NCI-H748 treated with DMSO at 0.1 percent for 48 hours (cell line): ENCODE results near the gene STRN3.
"Not testable (repeated sequence)": the region's sequence is repeated elsewhere in the genome, so short reads cannot be mapped to it uniquely, and the experiment has no call there.

Experiments used
- DNase-seq: peaks from one replicate; lab custom pipeline; 2025; lab: John Stamatoyannopoulos, UW

STRN3 gene

DNA sequence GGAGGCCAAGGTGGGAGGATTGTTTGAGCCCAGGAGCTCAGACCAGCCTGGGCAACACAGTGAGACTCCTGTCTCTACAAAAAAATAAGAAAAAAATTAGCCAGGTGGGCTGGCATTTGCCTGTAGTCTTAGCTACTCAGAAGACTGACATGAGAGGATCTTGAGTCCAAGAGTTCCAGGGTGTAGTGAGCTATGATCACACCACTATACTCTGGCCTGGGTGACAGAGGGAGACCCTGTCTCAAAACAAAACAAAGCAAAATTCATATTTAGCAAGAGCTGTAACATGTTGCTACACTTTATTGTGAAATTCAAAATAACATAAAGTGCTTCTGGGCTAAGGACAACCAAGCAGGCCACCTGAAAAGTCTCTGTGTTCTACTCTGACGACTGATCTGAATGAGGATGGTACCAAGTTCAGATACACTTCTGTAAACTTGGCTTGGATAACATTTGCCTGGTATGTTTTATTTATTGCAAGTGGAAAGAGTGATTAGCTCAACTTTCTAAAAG, 11.6 kb upstream of the STRN3 start:
- DNase-seq, result no peak

DNA sequence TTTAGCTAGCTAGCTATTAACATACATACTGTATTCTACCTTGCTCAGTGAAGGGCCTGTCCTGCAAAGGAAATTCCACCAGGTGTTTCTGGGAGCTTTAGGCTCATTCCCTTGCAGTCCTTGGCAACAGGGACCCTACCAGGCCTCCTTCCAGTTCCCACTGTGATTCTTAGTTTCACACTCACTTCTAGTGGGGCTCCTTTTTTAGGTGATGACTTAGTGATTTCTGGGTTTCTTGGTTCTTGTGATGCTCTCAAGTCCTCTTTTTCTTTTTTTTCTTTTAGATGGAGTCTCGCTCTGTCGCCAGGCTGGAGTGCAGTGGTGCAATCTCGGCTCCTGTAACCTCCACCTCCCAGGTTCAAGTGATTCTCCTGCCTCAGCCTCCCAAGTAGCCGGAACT, 10.4 kb upstream of the STRN3 start:
- DNase-seq, result no peak

DNA sequence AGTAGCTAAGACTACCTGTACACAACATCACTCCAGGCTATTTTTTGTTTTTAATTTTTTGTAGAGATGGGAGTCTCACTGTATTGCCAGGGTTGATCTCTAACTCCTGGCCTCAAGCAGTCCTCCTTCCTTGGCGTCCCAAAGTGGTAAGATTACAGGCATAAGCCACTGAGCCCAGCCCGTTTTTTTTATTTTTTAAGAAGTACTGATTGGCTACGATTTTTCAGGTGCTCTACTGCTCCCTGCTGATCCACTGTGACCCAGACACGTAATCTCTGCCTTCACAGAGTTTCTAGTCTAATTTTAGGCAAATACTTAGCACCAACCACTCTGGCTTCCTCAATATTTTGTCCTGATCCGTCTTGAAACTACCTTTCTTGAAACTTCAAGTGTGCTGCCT, 4.3 kb upstream of the STRN3 start:
- DNase-seq, result no peak

DNA sequence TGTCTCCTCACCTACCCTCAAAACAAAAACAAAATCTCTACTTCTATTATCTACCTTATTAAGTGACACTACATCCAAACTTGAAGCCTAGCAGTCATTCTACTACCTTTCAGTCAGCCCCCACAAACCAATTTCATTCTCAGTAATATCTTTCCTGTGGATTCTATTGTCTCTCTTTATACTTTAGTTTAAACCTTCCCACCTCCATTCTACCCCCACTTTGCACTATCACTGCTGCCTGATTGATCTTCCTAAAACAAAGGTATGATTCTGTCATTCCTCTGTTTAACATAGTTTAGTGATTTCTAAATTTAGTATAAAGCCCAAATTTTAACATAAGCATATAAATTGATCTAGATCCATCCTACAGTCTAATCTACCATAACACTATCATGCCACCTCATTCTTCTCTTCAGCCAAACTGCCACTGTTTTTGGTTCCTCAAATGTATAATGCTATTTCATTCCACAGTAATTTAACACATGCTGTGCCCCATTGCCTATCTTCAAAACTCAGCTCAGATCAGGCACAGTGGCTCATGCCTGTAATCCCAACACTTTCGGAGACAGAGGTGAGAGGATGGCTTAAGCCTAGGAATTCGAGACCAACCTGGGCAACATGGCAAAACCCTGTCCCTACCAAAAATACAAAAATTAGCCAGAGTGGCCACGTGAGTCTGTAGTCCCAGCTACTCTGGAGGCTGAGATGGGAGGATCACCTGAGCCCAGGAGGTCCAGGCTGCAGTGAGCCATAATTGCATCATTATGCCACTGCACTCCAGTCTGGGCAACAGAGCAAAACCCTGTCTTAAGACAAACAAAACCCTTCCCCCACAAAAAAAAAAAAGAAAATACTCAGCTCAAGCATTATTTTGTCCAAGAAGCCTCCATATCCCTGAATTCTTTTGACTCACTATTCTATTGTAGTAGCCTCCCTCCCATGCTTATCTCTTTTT, 3.1 kb upstream of the STRN3 start:
- no peak for DNase-seq

DNA sequence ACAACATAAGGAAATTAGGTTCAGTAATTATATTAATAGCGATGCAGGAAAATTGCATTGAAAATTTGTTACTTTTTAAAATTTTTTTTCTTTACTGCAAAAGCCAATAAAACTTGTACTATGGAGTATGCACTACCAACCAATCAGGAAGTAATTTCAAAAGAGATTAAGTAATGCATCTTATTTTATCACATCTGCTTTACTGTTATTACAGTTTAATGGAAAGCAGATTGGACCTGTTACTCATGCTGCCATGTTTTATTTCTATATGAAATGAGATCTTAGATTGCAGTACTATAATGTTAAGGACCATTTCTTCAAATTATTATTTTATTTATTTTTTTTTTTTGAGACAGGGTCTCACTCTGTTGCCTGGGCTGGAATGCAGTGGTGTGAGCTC, 1.7 kb upstream of the STRN3 start:
- no peak for DNase-seq

DNA sequence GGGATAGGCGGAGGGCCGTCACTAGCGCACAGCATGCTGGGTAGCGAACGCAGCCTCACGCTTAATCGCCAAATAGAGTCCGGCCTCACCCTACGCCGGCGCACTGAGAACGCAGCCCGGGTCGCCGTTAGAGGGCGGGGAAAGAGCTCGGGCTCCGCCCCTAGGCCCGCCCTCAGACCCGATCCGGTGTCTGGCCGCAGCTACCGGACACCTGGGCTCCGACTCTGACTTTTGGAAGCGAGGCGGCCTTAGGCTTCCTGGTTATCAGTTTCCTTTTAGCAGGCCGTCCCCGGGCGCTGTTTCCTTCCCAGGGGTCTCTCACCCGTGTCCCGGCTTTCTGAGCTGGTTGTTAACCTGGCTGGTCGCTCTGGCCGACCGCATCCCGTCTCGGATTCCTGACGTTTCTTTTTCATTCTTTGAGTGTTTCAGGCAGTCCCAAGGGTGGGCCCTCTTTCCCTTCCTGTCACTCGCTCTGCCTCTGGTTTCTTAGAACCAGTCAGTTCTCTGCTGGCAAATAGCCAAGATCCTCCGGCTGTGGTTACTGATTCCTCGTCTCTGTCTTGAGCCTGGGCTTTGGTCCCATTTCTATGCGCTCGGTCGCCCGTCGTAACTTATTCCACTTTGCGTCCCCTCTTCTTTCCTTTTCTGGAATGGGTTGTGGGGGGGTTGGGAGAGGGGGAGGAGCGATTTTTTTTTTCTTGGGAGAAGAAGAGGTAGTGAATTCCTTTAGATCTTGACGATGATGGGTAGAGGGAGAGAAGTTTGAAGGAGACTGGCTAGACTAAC, 464 bp upstream of the STRN3 start:
- DNase-seq, result peak; percentile 87

DNA sequence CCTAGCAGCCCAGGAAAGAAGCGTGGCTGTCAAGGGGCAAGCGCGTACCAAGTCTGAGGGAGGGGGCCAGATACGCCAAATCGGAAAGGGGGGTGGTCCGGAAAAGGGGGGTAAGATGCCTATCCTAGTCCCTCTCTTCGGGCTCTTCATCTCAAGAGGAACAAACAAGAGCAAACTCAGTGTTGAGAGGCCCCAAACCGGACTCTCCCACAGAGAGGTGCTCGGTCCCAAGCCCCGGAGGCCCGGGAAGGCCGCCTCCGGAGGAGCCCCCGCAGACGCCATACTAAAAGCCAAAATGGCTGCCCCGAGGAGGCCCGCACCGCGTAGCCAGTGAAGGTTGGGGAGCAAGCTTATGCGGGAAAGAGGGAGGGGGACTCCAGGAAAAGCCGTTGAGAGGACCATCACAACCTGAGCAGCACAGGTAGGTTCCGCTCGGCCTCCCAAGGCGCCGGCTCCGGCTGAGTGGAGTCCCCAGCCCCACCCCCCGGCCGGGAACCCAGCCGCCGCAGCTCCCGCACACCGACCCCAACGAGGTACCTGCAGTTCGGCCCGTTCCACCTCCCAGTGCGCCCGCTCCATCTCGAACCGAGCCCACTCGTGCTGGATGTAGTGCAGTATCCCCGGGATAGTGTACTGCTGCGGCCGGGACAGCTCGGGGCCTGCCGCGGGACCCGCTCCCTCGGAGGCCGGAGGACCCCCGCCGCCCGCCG, 657 bp downstream of the STRN3 start, which contains the start of gene AP4S1:
AP4S1 (plus strand) TSS at position 283 of the 710 bp plus-strand sequence. CDS start 40,548 bp downstream, outside the sequence.
- peak; percentile 4 for DNase-seq

DNA sequence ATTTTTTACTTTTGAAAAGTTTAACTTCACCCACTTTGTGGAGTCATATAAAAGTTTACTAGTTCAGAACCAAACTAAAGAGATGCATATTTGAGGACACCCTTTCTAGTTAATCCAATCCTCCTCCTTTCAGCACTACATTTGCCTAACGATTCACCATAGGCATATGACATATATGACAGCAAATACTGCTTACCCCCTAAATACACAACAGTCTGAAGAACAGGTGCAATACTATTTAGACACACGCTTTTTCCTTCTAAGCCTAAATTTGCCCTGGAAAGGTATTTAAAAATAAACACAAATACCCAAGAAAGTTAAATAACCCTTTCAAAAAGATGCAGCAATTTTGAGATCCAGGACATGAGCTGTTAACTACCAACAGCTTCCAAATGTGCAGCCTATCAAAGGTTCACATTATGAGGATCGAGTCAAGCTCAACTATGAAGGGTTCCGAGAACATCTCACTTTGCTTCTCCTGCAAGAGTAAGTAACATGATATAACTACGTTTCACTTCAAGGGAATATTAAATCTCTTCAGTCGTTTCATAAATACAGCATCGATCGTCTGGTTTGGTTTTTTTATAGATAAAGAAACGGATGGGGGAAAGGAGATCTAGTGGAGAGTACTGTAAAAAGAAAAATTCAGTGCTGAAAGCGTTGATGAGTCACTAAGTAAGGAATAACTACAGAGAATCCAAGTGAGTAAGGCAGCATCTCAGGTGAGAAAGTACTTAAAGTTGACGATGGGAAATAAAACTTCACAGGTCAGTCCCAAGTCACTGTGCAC, 1.4 kb downstream of the STRN3 start:
- DNase-seq, result no peak

DNA sequence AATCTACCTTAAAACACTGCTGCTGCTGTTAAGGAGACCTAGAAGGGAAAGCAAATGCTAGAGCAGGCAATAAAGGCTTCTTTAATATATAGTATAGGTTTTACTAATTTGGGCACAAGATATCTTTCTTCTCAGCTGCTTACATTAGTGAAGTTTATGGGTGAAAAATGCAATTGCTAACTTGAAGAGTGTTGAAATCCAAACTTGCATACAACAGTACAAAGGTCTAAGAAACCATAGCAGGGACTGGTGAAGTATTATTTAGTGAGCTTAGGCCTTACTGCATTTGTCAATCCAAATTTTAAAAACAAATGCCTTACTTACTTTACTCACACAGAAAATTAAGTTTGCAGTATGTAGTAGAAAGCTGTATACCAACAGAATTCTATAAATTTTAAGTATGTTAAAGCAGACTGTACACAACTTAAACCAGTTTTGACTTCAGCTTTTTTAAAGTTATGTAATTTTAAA, 2.1 kb downstream of the STRN3 start:
- DNase-seq, result no peak

DNA sequence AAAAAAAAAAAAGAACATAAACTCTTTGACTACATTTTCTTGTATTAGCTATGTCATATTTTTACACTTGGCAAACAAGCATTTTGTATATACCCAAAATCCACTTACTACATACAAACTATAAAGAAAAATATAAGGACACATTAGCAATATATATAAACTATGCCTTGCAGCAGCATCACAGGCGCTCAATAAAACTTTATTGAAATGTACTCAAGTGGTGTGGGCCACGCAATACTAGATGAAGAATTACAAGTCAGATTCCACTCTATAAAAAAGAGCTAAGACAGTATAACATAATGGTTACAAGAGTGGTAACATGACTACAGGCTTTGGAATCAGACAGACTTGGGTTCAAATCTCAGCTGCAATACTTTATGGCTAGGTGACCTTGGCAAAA, 3.8 kb downstream of the STRN3 start:
- DNase-seq, result no peak

DNA sequence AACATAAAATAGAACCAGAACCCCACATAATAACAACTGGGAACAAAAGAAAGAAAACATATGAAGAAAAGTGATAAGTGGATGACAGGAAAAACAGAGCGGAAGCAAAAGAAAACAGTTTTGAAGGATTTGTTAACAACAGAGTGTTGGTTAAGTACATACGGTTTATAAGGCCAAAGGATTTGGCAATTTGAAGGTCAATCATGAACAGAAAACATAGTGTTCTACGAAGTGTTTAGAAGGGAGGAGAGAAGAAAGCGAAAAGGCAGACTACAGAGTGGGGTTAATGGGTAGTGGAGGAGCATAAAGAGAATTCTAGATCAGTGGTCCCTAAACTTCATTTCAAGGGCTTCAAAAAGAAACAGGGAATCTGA, 4.6 kb downstream of the STRN3 start:
- DNase-seq, result no peak

DNA sequence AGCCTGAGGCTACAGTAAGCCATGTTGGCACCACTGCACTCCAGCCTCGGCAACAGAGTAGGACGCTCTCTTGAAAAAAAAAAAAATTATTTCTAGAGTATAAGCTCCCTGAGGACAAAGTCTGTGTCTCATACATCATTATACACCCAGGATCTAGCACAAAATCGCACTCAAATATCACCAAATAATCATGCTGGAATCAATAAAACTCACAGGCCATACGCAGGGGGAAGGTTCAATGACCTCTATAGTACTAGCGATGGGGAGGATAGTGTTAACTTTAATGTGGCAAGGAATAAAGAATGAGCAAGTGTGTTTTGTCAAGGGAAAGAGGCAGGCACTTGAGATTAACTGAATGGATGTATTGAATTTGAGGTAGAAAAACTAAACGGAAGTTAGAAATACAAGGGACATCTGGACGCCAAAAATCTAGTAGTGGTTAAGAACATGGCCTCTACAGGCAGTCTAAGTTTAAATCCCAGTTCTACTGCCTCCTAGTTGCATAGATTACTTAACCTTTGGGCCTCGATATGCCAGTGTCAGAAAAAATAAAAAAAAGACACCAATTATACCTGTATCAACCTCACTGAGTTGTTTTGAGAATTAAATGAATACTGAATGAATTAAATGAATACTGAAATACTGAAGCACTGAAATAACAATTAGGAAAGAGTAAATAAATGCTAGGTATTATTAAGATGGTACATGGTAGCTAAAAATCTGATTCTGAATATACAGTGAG, 5.2 kb downstream of the STRN3 start:
- DNase-seq, result no peak

DNA sequence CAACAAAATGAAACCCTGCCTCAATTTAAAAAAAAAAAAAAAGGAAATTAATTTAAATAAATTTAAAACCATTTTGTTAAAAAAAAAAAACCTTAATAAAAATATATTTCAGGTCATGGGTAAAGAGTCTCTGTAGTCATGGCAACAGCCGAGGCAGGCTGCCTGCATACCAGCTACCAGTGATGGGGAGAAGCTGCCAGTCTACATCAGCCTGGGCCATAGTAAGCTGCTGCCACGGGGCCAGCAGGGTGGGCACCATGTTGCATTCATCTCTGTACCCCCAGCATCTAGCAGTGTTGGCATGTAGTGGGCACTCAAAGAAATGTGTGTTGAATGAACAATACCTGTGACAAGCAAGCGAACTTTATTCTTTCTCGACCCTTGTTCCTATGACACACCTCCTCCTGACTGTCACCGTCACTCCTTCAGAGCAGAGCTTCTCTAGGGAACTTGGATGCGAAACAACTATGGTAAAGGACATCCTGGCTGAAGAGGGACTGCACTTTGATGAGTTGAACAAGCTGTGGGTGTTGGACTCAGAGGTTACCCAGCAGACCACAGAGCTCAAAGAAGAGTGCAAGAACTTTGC, 8.0 kb downstream of the STRN3 start:
- DNase-seq, result no peak

DNA sequence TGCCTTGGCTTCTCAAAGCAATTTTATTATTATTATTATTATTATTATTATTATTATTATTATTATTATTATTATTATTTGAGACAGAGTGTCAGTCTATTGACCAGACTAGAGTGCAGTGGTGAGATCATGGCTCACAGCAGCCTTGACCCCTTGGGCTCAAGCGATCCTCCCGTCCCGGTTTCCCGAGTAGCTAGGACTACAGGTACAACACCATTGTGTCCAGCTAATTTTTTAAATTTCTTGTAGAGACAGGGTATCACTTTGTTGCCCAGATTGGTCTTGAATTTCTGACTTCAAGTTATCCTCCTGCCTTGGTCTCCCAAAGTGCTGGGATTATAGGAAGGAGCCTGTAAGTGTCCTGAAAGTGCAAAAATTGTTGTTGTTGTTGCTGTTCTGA, 12.3 kb downstream of the STRN3 start:
- DNase-seq, result no peak

DNA sequence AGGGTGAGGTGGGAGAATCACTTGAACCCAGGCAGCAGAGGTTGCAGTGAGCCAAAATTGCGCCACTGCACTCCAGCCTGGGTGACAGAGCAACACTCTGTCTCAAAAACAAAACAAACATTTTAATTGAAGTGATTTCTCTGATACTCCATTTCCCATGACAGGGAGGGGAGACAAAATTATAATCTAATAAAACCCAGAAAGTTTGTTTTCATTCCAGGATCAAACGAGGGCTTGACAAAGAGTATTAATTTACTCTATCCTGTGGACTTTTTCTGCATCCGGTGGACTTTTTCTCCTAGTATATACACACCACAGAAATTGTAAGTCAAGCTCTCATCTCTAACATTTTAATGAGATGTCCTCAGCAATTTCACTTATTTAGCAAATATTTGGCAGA, 15.2 kb downstream of the STRN3 start:
- DNase-seq, result no peak

DNA sequence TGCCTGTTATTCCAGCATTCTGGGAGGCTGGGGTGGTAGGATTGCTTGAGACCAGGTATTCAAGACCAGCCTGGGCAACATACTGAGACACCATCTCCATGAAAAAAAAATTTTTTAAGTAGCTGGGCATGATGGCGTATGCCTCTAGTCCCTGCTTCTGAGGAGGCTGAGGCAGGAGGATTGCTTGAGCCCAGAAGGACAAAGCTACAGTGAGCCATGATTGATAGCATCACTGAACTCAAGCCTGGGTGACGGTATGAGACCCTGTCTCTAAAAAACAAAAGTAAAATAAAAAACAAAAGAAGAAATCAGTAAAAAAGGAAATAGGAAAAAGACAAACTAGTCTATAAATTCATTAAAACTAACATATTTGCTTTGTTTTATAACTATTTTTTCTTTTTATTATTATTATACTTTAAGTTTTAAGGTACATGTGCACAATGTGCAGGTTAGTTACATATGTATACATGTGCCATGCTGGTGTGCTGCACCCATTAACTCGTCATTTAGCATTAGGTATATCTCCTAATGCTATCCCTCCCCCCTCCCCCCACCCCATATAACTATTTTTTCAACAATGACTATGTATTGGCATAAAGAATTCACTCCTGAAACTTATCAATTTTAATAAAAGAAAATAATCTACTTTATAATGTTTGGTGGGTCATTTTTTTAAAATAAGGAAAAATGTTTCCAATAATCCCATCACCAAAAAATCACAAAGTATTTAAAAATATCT, 16.2 kb downstream of the STRN3 start:
- no peak for DNase-seq

DNA sequence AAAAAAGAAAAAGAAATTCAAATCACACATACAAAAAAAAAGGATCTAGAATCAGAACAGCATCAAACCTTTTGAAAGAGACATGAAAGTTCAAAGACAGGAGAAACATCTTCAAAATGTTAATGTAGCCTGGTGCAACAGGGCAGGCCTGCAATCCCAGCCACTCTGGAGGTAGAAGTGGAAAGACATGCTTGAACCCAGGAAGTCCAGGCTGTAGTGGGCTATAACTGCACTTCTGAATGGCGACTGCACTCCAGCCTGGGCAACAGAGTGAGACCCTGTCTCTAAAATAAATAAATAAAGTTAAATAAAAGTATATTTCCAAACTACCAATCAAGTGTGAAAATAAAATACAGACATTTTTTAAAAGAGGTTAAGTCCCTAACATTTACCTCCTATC, 19.5 kb downstream of the STRN3 start:
- no peak for DNase-seq

DNA sequence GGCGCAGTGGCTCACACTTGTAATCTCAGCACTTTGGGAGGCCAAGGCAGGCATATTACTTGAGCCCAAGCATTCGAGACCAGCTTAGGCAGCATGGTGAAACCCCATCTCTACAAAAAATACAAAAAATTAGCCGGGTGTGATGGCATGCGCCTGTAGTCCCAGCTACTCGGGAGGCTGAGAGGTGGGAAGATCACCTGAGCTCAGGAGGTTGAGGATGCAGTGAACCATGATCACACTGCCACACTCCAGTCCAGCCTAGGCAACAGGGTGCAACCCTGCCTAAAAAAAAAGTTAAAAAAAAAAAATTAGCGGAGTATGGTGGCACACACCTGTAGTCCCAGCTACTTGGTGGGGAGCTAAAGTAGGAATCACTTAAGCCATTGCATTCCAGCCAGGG, 22.2 kb downstream of the STRN3 start:
- DNase-seq, result not testable (repeated sequence)

DNA sequence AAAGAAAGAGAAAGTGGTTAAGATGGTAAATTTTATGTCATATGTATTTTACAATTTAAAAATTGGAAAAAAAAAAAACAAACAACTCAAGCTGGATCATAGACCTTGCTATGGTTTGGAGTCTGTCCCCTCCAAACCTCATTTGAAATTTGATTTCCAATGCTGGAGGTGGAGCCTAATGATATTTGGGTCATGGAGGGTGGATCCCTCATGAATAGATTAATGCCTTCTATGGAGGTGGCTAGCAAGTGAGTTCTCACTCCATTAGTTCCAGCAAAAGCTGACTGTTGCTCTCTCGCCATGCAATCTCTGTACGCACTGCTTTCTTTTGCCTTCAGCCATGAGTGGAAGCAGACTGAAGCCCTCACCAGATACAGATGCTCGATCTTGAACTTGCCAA, 22.9 kb downstream of the STRN3 start:
- DNase-seq, result no peak

DNA sequence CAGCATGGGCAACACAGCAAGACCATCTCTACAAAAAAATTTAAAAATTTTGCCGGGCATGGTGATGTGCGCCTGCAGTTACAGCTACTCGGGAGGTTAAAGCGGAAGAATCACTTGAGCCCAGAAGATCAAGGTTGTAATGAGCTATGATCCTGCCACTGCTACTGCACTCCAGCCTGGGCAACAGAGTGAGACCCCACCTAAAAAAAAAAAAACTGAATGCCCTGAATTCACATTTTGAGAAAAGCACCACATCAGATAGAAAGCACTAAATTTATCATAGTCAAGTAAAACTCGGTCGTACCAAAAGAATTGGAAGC, 24.9 kb downstream of the STRN3 start:
- DNase-seq, result no peak
